NOMO-1 treated with DMSO at 0.1 percent for 48 hours (cell line): ENCODE data around the gene UBE2QL1.

Source experiments
- DNase-seq: peaks from one replicate; lab custom pipeline; 2025; ENCODE audit not compliant: unreplicated experiment; lab: John Stamatoyannopoulos, UW

The UBE2QL1 gene

DNA sequence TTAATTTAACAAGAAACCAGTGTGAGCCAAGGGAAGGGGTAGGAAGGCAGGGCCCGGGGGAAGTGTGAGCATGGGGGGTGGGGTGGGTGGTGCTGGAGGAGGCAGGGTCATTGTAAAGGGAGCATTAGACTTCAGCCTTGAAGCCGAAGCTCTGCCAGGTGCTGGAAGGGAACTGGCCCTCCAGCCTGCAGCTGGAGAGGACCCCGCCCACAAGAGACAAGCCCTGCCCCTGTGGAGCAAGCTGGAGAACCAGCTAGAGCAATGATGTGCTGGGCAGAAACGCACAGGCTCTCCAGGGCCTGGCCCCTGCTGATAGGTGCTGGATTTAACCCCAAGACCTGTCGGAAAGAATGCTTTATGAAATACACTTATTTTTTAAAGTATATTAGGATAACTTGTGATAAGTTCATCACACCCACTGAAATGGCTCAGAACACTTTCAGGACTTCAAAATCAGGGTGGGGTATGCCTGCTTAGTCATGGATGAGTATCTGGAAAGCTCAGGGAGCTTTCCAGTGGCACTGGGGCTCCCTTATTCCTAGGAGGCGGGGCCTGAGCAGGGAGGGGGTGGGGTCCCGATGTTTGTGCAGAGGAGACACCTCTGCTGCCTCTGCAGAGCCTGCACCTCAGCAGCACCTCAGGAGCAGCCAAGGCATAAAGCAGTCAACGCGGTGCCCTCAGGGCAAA lies 27.1 kb downstream of the UBE2QL1 start:
- DNase-seq = no peak

DNA sequence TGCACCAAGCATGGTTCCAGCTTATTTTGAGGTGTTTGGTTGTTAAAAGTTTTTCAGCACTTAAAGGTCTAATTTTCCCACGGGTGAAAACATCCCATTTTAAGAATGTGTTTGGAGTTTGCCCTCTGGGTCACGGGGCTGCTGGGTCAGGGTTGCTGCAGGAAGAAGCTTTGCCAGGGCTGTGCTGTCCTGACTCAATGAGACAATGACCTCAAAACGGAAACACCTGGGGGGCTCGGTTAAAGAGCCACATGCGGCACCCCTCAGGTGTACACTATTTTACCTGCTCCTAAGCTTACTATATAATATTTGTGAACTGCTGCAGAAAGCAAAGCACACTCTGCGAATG lies 27.6 kb downstream of the UBE2QL1 start:
- no peak for DNase-seq

DNA sequence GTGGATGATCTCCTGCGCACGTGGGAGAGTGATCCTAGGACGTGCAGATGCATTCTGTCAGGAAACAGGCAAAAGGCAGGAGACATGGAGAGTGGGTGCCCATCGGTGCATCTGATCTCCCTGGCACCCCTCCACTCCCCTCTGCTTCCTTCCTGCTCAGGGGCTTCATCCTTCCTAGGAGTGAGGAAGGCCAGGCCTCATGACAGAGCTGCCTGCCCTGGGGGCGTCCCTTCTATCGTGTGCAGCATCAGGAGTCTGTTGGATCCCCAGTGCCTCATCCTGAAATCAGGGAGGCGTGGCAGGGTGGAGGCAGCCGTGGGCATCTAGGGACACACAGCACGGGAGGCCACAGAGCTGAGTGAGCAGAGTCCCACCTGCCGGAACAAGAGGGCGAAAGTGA lies 30.1 kb downstream of the UBE2QL1 start:
- no peak for DNase-seq

DNA sequence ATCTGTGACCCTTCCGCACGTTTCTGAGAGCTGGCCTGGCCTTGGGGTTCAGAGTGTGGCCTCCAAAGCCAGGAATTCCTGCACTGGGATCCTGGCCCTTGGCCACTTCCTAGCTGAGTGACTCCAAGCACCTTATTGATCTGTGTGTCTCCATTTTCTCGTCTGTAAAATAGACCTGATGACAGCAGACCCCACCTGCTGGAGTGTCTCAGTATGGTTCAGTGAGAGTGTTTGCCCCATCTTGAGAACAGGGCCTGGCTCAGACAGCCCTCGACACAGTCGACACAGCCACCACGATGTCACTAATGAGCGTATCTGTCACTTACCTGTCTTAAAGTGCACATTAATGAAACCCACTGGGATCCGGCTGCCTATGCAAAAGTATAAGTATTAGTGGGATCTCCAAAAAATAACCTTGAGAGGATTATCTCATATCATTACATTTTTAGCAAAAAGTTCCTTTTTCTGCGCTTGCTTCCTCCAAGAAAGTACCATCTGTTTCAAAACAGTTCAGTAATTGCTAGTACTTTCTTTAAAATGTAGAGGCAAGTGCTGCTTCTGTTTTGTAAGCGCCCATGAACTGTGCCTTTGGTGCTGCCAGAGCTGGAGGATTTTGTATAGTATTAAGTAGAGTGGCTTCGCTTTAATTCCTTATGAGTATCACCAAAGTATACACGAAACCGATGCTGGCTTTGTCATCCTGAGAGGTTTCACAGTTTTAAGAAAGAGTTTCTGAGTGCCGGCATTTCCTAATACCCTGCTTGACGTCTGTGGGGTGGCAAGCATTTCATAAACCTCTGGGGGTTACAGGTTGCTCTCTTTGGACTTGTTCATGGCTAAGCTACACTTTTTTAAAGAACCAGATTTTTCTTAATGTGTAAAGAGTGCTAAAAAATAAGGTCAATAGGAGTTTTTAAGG lies 31.7 kb downstream of the UBE2QL1 start:
- no peak for DNase-seq

DNA sequence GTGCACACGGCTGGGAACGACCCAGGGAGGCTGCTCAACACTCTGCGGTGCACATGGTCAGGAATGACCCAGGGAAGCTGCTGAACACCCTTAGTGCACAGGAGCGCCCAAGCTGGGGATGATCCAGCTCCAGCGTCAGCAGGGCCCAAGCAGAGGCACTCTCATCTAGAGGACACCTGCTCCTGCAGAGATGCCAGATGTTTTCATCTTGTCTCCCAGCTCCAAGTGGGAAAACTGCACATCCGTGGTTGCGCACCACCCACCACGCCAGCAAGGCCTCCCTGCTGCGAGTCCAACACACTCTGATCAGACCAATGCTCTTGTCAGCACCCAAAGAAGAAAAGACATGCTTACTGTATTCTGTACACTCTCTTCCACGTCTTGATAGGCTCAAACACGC lies 34.1 kb downstream of the UBE2QL1 start:
- no peak for DNase-seq

DNA sequence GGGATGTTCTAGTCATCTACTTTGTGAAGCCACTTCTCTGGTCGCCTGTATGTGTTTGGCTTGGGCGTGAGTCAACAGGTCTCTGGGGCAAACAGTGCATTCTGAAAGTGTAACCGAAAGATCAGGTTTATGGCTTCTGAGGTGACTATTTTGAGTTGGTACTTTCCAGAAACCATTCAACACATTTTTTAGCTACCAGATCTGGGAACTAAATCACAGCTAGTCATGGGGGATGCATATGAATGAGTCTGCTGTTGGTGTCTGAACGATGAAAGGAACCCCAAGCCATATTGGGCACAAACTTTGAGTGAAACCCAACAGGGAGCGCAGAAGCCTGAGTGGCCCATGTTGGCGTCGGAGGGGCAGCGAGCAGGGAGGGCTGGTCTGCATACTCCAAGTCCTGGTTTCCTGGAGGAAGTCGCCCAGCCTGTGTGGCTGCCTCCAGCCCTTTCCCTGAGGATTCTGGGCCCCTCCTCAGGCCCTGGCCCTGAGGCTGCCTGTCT lies 35.3 kb downstream of the UBE2QL1 start:
- DNase-seq = no peak

DNA sequence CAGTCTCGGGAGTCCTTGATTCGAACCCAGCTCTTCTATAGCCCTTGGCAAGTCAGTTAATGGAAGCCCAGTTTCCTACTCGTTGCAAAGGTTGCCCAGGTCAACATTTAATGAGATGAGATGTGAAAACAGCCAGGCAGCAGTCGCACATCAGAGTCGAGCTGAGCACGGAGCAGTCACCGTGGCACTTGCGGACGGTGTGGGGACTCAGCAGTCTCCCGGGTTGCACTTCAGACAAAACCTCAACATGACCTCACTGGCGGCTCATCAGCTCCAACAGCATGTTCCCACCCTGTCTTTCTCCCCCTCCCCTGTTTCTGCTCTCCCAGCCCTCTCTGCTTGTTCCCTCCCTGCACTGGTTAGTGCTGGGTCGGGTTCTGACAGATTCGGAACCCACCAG lies 35.8 kb downstream of the UBE2QL1 start:
- DNase-seq = no peak

DNA sequence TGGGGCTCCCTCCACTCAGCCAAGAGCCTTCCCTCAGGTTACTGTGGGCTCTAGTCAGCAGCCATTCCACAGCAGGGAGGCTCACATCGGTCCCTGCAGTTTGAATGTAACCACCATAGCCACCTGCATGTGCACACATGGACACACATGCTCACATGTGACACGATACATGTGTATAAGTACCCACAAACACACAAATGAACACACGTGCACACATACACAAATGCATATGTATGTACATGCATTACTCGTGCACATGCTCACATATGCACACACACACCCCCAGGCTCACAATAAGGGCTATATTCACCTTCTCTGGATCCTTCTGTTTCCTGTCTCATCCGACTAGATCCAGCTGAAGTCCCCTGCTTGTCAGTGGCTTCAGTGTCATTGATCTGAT lies 36.2 kb downstream of the UBE2QL1 start:
- DNase-seq = no peak

DNA sequence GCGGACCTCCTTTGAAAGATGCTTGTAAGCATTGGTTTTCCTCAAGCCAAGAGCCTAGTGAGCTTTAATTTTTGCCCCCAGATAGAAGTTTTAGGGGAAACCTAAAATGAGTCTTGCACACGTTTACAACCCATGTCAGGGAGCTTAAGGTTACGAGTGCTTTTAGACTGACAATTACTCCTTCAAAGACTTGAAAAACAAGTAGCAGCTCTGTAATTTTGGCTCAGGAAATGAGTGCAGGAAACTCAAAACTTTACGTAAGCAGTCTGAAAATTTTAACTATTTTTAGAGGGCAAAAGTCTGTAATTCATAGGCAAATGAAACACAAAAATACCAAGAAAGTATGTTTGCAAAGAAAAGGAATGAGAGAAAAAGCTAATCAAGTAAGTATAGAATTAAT lies 36.8 kb downstream of the UBE2QL1 start:
- DNase-seq = no peak

DNA sequence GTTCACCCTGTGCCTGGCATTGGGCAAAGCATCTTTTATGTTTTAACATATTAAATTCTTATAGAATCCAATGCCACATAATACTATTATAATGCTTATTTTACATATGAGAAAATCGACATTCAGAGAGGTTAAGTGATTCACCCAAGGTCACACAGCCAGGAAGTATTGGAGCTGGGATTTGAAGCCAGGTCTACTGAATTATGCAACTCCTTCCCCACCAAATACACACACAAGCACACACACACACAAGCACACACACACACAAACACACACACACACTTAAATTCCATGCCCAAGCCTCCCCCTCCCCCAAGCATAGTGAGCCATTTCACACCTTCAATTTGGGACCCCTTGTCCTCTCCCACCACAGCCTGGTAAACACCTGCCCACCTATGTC lies 37.4 kb downstream of the UBE2QL1 start:
- no peak for DNase-seq

DNA sequence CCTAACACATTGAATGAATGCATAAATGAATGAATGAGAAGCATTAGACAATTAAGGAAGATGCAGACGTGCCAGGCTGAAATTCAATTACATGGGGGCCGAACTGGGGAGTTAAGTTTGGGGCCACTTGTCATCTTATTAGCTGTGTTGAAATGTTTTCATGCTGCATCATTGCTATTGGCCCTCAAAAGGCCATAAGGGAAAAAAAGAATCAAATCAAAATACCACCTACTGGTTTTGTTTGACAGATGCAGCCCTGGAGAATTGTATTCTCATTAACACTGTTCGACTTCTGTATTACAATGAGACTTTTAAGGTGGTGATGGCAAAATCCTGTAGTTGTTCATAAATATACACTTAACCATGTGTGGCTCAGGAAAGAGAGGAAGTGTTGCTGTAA lies 38.4 kb downstream of the UBE2QL1 start:
- no peak for DNase-seq

DNA sequence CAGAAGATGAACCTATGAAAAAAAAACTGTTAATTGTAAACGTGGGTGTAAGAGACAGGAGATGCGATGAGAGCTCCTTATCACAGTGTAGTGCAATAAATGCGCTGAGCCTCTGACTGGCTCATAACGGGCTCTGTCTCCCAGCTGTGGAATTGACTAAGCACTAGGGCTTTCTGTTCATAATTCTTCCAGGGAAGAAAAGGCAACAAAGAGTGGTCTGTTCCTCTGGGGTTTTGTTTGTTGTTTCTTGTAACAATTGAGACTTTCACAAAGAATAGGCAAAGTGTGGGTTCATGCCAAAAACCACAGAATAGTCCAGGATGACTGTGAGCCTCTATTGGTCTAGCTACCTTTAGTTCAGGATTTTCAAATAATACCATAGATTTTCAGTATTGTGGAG lies 39.4 kb downstream of the UBE2QL1 start:
- DNase-seq = no peak

DNA sequence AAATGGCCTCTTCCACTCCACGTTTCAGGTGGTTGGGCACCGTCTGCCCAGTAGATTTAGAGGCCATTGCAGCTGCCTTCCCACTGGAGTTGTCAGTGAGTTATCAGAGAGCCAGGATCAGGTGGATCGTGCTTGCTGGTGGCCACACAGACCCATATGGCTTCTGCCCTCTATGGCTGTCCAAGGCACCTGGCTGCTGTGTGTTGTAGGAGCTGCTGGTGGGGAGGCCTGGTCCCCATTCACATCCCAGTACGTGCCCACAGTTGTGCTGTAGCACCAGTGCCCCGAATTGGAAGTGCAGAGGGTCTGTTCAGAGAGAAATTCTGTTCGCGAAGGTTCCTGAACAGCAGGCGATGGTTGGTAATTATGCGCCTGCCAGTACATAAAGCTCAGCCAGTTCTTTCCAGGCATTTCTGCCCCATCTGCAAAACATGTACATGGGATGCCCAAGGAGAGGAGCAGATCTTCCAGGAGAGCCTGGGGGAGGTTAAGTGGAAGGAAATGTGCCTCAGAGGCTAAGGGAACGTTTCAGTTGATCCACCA lies 41.1 kb downstream of the UBE2QL1 start:
- DNase-seq = no peak

DNA sequence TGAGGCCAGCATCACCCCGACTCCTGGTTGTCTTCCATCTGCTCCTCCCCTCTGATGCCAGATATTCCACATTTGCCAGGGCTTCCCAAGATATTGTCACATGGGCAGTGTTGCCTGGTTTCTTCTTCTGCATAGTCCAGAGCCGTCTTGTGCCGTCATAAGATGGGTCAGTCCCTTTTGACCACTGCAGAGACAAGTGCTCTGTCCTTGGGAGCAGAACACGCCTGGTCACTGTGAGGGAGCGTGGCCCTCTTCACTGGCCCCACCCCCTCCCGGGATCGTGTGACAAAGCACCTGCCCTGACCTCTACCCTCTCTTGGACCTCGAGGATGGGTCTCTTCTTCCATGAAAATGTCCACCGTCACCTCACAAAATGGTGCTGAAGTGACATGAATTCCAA lies 41.6 kb downstream of the UBE2QL1 start:
- DNase-seq = no peak

DNA sequence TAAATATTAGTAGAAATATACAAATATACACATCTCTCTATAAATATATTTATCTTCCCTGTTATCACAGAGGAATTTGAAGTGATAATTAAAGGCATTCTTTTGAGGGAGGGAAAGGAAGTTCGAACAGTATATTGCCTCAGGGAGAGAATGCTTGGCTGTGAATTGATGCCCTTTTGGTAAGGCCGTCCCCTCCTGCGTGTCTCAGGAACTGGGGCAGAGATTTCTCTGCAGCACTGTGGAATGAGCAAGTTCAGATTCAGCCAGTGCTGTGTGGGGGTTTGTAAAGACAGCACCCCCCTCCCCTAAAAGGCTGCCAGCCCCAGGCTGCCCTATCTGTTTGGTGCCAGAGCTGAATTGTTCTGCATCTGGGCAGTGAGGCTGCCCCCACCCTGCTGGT lies 42.0 kb downstream of the UBE2QL1 start:
- no peak for DNase-seq

DNA sequence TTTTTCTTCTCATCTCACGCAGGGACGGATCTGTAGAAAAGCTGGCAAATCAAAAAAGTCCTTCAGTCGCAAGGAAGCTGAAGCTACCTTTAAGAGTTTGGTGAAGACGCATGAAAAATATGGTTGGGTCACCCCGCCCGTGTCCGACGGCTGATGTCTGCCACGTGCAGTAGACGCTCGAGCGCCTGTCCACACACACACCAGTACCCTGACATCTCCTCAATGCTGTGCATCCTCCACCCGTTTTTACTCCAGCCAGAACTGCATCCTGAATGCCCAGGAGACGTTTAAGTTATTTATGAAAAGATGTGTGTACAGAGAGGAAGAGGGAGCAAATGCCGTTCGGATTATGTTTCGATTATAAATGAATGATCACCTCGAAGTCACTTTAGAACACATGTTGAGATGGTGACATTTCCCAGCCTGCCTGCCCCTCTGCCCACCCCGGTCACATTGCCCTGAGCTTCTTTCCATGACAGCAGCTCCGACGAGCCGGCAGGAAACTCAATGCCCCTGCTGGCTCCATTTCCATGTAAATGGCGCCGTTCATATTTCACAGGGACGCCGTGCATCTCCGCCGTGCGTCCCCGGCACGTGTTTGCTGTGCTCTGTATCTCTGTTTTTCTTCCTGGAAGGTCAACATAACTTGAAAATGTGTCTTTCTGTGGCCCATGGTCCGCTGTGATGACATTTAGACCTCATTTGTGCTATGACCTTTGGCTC lies 42.7 kb downstream of the UBE2QL1 start:
- DNase-seq = no peak

DNA sequence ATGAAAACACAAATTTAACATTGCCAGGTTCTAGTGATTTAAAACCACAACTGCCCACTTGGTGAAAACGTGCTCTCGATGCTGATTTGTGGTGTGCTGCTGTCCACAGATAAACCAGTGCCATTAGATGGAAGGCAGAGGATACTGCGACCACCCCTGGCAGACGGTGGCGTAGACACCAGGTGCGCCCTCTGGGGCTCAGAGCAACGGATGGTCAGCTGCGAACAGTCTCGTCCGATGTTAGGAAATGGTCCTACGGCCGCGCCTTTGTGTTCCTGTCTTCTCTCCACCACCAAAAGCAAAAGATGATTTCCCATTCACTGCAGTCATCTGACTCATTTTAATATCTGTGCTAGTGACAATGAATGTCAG lies 43.2 kb downstream of the UBE2QL1 start:
- DNase-seq = no peak

DNA sequence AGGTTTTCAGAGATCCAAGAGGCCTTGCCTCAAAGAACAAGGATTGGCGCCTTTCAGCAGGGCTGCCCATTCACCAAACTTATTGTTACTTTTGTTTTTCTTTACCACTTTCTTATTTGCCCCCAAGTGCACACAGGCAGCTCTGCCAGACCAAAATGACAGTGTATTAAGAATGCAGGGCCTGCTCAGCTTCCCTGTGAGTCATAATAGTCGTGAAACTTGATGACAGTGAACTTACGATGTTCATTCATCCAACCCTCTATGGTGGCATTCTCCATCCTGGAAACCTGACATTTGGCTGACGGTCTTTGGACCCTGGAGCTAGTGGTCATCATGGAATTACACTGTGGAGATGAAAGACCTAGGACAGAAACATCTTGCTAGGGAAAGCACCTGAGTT lies 44.3 kb downstream of the UBE2QL1 start:
- no peak for DNase-seq

DNA sequence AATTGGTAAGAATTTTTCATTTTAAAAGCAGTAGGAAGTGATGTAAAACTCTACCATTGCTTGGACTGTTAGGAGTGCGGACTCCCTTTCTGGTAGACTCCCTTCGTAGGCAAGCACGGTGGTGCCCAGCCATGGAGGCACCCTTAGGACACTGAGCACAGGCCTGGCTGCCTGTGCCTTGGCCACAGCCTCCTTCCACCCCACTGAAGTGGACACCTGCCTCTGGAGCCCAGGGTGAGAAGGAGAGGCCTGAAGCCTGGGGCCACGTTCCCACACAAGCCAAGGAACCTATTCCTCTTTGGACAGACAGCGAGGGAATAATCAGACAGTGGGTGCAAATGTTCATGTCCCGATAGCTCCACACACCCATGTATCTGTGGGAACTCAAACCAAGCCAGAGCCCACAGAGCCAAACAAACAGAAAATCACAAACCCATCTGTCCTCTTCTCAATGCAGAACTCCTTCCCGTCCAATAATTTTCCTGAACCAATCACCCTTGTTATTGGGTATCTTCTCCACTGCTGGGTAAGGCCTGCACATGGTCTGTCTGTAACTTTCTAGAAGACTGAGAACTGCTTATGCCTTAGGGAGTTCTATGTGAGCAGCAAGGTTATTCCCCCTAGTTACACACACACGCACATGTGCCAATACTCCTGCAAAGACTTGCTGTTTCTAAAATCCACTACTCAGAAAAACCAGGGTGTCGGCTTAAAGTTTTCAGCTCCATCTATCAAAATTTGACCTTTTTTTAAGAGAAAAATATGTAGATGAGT lies 45.2 kb downstream of the UBE2QL1 start:
- no peak for DNase-seq

DNA sequence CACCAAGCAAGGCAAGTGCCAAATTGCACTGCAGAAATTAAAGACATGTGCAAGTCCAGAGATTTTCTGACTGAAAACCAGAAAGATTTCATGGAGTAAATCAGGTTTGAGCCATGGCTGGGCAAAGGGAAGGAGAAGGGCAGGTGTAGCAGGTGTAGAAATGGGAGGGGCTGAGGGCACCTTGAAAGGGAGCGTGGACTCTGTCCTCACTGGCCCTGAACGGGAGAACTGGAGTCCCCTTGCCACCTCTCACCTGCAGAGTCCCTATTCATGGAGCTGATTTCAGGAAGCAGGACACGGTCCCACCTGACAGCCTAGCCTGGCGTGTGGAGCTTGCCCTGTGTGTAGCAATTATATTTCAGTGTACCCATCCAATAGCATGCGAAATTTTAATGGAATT lies 46.3 kb downstream of the UBE2QL1 start:
- DNase-seq = no peak
